IPS-18a (cell line): Measurements from ENCODE around the gene DROSHA.

Experiments
- H3K27ac ChIP-seq: one replicate; pipeline ENCODE4 v1.5.1; 2013; ENCODE audit warnings: low read length
- H3K27me3 ChIP-seq: one replicate; pipeline ENCODE4 v1.6.1; 2013; ENCODE audit warnings: mild to moderate bottlenecking, low read length; ENCODE audit not compliant: control insufficient read depth, insufficient read depth
- H3K36me3 ChIP-seq: one replicate; pipeline ENCODE4 v1.6.1; 2013; ENCODE audit warnings: low read depth, low read length; ENCODE audit not compliant: control insufficient read depth
- H3K4me1 ChIP-seq: one replicate; pipeline ENCODE4 v1.6.1; 2013; ENCODE audit warnings: low read depth, low read length; ENCODE audit not compliant: control insufficient read depth
- H3K4me3 ChIP-seq: one replicate; pipeline ENCODE4 v1.5.1; 2013; ENCODE audit warnings: low read length
- H3K9ac ChIP-seq: one replicate; pipeline ENCODE4 v1.6.1; 2013; ENCODE audit warnings: mild to moderate bottlenecking, low read length, moderate library complexity
- H3K9me3 ChIP-seq: one replicate; pipeline ENCODE4 v1.6.1; 2013; ENCODE audit warnings: low read depth, low read length; ENCODE audit not compliant: control insufficient read depth

DROSHA gene

GRCh38 chr5:31479706-31480105 is 52.2 kb downstream of the DROSHA start:
- H3K4me1 ChIP-seq: no peaks in the 10 kb centered on the region
- no peak overlapping the region for H3K27ac ChIP-seq
- no peak overlapping the region for H3K9ac ChIP-seq
- H3K27me3 ChIP-seq: no peaks in the 10 kb centered on the region
- no peak overlapping the region for H3K4me3 ChIP-seq
- H3K36me3 ChIP-seq: peaks cover 18% of the 10 kb centered on the region
- H3K9me3 ChIP-seq: no peaks in the 10 kb centered on the region

- Histone ChIP-seq H3K27ac (no peak overlapping the region), H3K27me3 (no peaks in the 10 kb centered on the region), H3K9ac (no peak overlapping the region), H3K4me3 (no peak overlapping the region), H3K4me1 (no peaks in the 10 kb centered on the region), H3K9me3 (no peaks in the 10 kb centered on the region), H3K36me3 (peaks cover 14% of the 10 kb centered on the region)
Measured at GRCh38 chr5:31478901-31479300, 53.0 kb downstream of the DROSHA start.

- Histone ChIP-seq H3K4me1 (no peaks in the 10 kb centered on the region), H3K36me3 (peaks cover 7% of the 10 kb centered on the region), H3K27ac (no peak overlapping the region), H3K9me3 (no peaks in the 10 kb centered on the region), H3K27me3 (no peaks in the 10 kb centered on the region), H3K4me3 (no peak overlapping the region), H3K9ac (no peak overlapping the region)
Measured at GRCh38 chr5:31477971-31478370, 53.9 kb downstream of the DROSHA start.

- Histone ChIP-seq H3K27me3 (no peaks in the 10 kb centered on the region), H3K9me3 (no peaks in the 10 kb centered on the region), H3K4me1 (no peaks in the 10 kb centered on the region), H3K27ac (no peak overlapping the region), H3K4me3 (no peak overlapping the region), H3K36me3 (peaks cover 7% of the 10 kb centered on the region), H3K9ac (no peak overlapping the region)
Measured at GRCh38 chr5:31477516-31477915, 54.4 kb downstream of the DROSHA start.

GRCh38 chr5:31476738-31477141 is 55.2 kb downstream of the DROSHA start:
- Histone ChIP-seq H3K9me3 (no peaks in the 10 kb centered on the region), H3K4me1 (no peaks in the 10 kb centered on the region), H3K4me3 (no peak overlapping the region), H3K27ac (no peak overlapping the region), H3K36me3 (peaks cover under 1% of the 10 kb centered on the region), H3K9ac (no peak overlapping the region), H3K27me3 (no peaks in the 10 kb centered on the region)

GRCh38 chr5:31471916-31472315 is 60.0 kb downstream of the DROSHA start:
- H3K27ac ChIP-seq: no peak overlapping the region
- peaks cover 3% of the 10 kb centered on the region for H3K36me3 ChIP-seq
- H3K4me1 ChIP-seq: no peaks in the 10 kb centered on the region
- no peak overlapping the region for H3K9ac ChIP-seq
- no peaks in the 10 kb centered on the region for H3K27me3 ChIP-seq
- H3K4me3 ChIP-seq: no peak overlapping the region
- no peaks in the 10 kb centered on the region for H3K9me3 ChIP-seq

- Histone ChIP-seq H3K4me1 (no peaks in the 10 kb centered on the region), H3K9ac (no peak overlapping the region), H3K27ac (no peak overlapping the region), H3K9me3 (no peaks in the 10 kb centered on the region), H3K4me3 (no peak overlapping the region), H3K36me3 (peaks cover 12% of the 10 kb centered on the region), H3K27me3 (no peaks in the 10 kb centered on the region)
Measured at GRCh38 chr5:31471040-31471439, 60.9 kb downstream of the DROSHA start.

GRCh38 chr5:31470608-31471007 is 61.3 kb downstream of the DROSHA start:
- no peaks in the 10 kb centered on the region for H3K4me1 ChIP-seq
- peaks cover 14% of the 10 kb centered on the region for H3K36me3 ChIP-seq
- H3K9ac ChIP-seq: no peak overlapping the region
- no peak overlapping the region for H3K27ac ChIP-seq
- no peaks in the 10 kb centered on the region for H3K27me3 ChIP-seq
- H3K9me3 ChIP-seq: no peaks in the 10 kb centered on the region
- no peak overlapping the region for H3K4me3 ChIP-seq

GRCh38 chr5:31469886-31470285 is 62.0 kb downstream of the DROSHA start:
- H3K9me3 ChIP-seq: no peaks in the 10 kb centered on the region
- no peak overlapping the region for H3K9ac ChIP-seq
- H3K27me3 ChIP-seq: no peaks in the 10 kb centered on the region
- H3K4me3 ChIP-seq: no peak overlapping the region
- H3K27ac ChIP-seq: no peak overlapping the region
- peaks cover 21% of the 10 kb centered on the region for H3K36me3 ChIP-seq
- H3K4me1 ChIP-seq: no peaks in the 10 kb centered on the region

- Histone ChIP-seq H3K27me3 (no peaks in the 10 kb centered on the region), H3K9me3 (no peaks in the 10 kb centered on the region), H3K9ac (no peak overlapping the region), H3K27ac (no peak overlapping the region), H3K4me3 (no peak overlapping the region), H3K4me1 (no peaks in the 10 kb centered on the region), H3K36me3 (peaks cover 24% of the 10 kb centered on the region)
Measured at GRCh38 chr5:31469466-31469865, 62.4 kb downstream of the DROSHA start.

- Histone ChIP-seq H3K4me3 (no peak overlapping the region), H3K36me3 (peaks cover 56% of the 10 kb centered on the region), H3K4me1 (no peaks in the 10 kb centered on the region), H3K27me3 (no peaks in the 10 kb centered on the region), H3K9ac (no peak overlapping the region), H3K9me3 (peaks cover 8% of the 10 kb centered on the region), H3K27ac (no peak overlapping the region)
Measured at GRCh38 chr5:31465291-31465690, 66.6 kb downstream of the DROSHA start.

GRCh38 chr5:31464081-31464480 is 67.8 kb downstream of the DROSHA start:
- peaks cover 65% of the 10 kb centered on the region for H3K36me3 ChIP-seq
- H3K9ac ChIP-seq: no peak overlapping the region
- peaks cover 8% of the 10 kb centered on the region for H3K9me3 ChIP-seq
- no peak overlapping the region for H3K27ac ChIP-seq
- H3K4me1 ChIP-seq: no peaks in the 10 kb centered on the region
- no peaks in the 10 kb centered on the region for H3K27me3 ChIP-seq
- H3K4me3 ChIP-seq: no peak overlapping the region
